Ectodermal cell (in vitro differentiated cells): ENCODE data around the gene TSPAN12.

Experiments used
- H3K27ac ChIP-seq: 2 replicates; pipeline ENCODE4 v1.7.0; 2013; ENCODE audit warnings: mild to moderate bottlenecking, low read depth, low read length; ENCODE audit not compliant: insufficient read depth, poor library complexity, severe bottlenecking
- H3K27me3 ChIP-seq: 2 replicates; pipeline ENCODE4 v1.7.0; 2013; ENCODE audit warnings: mild to moderate bottlenecking, low read length; ENCODE audit not compliant: insufficient read depth, control insufficient read depth, poor library complexity, severe bottlenecking
- H3K36me3 ChIP-seq: one replicate; pipeline ENCODE4 v1.7.0; 2013; ENCODE audit warnings: low read length; ENCODE audit not compliant: control insufficient read depth, insufficient read depth
- H3K4me1 ChIP-seq: one replicate; pipeline ENCODE4 v1.7.0; 2013; ENCODE audit warnings: low read length; ENCODE audit not compliant: control insufficient read depth, insufficient read depth
- H3K4me3 ChIP-seq: 2 replicates; pipeline ENCODE4 v1.7.0; 2013; ENCODE audit warnings: low read depth, low read length, control low read depth; ENCODE audit not compliant: insufficient read depth
- H3K9me3 ChIP-seq: 2 replicates; pipeline ENCODE4 v1.7.0; 2013; ENCODE audit warnings: mild to moderate bottlenecking, low read length, moderate library complexity; ENCODE audit not compliant: control insufficient read depth
- WGBS, 2 experiments: methylation state at CpG; one replicate each; pipeline ENCODE4 v1.1.7; 2013; ENCODE audit warnings: missing lambda C conversion rate in 2 of 2; 5-methylcytosine and 5-hydroxymethylcytosine counted together

TSPAN12 gene

DNA sequence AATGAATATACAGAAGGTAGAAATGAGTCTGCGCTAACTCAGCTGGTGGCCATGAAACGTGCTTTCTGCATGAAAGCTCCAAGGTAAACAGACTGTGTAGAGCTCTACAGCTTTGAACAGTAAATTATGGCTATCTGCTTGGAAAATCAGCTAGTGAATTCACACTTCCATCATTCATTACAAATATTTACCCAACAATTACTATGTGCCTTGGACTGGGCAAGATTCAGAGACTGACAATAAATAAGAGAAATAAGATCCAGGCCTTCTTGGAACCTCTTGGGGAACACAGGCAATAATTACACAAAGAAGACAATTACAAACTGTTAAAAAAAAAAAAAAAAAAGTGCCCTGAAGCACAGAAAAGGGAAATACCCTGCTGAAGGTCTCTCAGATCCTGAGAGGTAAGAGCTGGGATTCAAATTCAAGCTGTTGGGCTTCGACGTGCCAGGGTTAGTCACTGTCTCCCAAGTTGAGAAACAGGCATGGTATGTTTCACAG is 15.8 kb downstream of the TSPAN12 start:
- no peaks in the 10 kb centered on the region for H3K9me3 ChIP-seq
- no peaks in the 10 kb centered on the region for H3K4me1 ChIP-seq
- 63 to 72% methylated on average over 4 of the region's 4 CpGs for WGBS, 2 experiments
- no peaks in the 10 kb centered on the region for H3K27me3 ChIP-seq
- H3K36me3 ChIP-seq = peaks cover 15% of the 10 kb centered on the region
- no peak overlapping the region for H3K27ac ChIP-seq
- H3K4me3 ChIP-seq = no peak overlapping the region

DNA sequence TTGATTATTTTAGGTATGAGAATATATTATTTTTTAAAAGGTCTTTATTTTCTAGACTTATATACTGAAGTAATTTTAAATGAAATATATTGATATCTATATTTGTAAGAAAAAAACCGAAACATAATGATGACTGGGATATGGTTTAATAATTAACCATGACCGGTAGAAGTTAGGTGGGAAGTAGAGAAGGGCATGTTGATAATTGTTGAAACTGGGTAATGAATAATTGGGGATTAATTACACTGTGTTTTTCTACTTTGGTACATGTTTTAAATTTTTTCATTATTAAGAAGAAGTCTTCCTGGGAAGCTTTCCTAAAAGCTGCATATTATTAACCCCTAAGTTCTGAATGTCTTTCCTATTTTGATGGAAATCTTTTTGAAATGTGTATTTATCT is 16.3 kb downstream of the TSPAN12 start:
- WGBS, 2 experiments = 98 to 100% methylated on average over 2 of the region's 2 CpGs
- H3K9me3 ChIP-seq = no peaks in the 10 kb centered on the region
- no peak overlapping the region for H3K4me3 ChIP-seq
- no peaks in the 10 kb centered on the region for H3K4me1 ChIP-seq
- no peaks in the 10 kb centered on the region for H3K27me3 ChIP-seq
- no peak overlapping the region for H3K27ac ChIP-seq
- peaks cover 15% of the 10 kb centered on the region for H3K36me3 ChIP-seq

DNA sequence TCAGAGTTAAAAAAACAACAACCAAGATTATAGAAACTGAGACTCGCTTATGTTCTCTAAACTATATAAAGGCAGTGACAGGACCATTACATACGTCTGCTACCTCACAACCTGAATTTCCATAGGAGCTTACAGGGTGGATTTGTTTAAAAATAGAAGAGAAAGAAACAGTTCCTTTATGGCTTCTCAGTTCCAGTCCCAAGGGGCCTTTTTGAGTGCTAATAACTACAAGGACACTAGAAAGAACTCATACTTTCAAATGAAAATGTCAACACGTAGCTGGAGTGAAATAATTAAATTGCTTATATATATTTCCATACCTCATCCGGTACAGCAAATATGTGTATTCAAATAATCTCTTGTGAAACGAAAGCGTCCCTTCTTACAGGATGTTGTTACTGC is 19.7 kb downstream of the TSPAN12 start:
- Histone ChIP-seq H3K27ac (no peak overlapping the region), H3K4me1 (no peaks in the 10 kb centered on the region), H3K9me3 (no peaks in the 10 kb centered on the region), H3K4me3 (no peak overlapping the region), H3K27me3 (no peaks in the 10 kb centered on the region), H3K36me3 (peaks cover 9% of the 10 kb centered on the region)
- 85% methylated on average over 3 of the region's 6 CpGs; no CpG with 5 or more reads in 1 of the 2 experiments for whole genome bisulfite sequencing, 2 experiments

DNA sequence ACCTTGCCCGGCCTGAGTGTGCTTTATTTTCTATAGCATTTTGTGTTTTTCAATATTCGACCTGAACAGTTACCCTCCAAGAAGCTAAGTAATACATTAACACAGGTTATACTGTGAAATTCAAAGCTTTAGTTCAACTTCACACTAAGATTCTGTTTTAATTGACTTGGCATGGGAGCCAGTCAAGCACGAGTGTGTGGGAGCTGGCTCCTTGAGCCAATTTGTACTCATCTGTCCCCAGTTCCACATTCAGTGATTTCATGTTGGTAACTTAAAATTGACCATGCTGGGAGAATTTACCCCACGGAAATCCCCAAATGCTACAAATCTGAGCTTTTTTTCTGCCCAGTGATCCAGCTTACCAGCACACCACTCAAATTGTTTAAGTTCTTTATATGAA is 20.3 kb downstream of the TSPAN12 start:
- Histone ChIP-seq H3K4me3 (no peak overlapping the region), H3K27me3 (no peaks in the 10 kb centered on the region), H3K36me3 (peaks cover 9% of the 10 kb centered on the region), H3K27ac (no peak overlapping the region), H3K4me1 (no peaks in the 10 kb centered on the region), H3K9me3 (no peaks in the 10 kb centered on the region)
- 85 to 94% methylated on average over 4 of the region's 4 CpGs for WGBS, 2 experiments

DNA sequence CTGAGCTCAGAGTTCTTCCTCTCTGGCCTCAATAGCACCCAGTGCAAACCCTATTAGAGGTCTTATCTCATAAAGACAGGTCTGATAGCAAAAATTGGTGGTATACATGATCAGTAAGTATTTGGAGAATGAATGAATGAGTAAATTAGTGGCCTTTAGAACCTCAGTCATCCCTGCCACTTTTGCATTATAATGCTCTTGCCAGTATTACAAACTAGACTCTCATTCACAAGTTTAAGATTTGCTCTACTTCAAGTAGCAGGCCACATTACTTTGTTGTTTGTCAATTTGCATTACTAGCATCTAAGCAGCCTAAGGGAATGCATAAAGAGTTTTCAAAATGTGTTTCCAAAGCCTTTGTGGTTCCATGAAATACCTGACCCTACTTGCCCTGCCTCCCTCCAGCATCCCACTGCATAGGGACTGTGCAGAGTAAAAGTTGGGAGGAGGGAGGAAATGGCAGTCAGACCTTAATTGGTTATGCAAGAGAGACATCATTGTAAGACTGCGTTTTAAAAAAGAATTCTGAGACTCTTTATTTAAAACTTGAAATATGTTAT is 21.3 kb downstream of the TSPAN12 start:
- Histone ChIP-seq H3K9me3 (no peaks in the 10 kb centered on the region), H3K27ac (no peak overlapping the region), H3K4me3 (no peak overlapping the region), H3K4me1 (no peaks in the 10 kb centered on the region), H3K36me3 (peaks cover 9% of the 10 kb centered on the region), H3K27me3 (no peaks in the 10 kb centered on the region)
- no CpG with 5 or more reads among the region's 1 CpG for WGBS, 2 experiments

DNA sequence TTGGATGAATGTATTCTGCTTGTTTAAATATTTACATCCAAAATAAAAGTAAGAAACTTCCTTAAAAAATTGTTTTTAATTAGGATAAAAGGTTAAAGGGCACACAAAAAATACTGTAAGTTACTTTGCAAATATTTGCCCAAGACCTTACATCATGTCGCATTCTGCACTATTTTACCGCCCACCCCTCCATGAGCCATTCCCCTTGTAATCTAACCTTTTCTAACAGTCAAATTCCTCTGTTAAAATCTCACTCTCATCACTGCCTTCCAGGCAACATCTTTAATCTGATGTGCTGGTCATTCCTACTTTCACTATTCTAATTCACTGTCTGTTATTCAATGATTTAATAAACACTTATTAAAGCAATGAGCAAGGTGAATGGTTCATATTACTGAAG is 23.2 kb downstream of the TSPAN12 start:
- Histone ChIP-seq H3K4me3 (no peak overlapping the region), H3K9me3 (no peaks in the 10 kb centered on the region), H3K27me3 (no peaks in the 10 kb centered on the region), H3K36me3 (peaks cover 12% of the 10 kb centered on the region), H3K27ac (no peak overlapping the region), H3K4me1 (no peaks in the 10 kb centered on the region)
- 88 to 95% methylated on average over 2 of the region's 2 CpGs for WGBS, 2 experiments

DNA sequence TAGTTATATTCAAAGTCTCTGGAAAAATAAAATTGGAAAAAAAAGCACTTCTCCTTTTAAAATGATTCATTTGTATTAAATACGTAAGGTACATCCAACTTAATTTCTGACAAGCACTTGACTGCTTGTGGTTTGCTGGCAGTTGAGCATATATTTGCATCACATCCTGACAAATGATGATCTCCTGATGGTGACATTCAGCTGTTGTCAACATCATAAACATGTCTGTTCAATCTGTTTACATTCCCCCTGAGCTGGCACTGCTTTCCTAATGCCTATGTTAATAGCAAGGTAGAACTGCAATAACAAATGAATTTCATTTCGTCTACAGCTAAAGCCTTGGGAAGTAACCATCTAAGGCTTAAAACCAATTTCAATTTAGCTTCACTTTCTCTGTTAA is 24.4 kb downstream of the TSPAN12 start:
- 76 to 83% methylated on average over 1 to 2 of the region's 2 CpGs for WGBS, 2 experiments
- Histone ChIP-seq H3K9me3 (no peaks in the 10 kb centered on the region), H3K36me3 (peaks cover 11% of the 10 kb centered on the region), H3K4me1 (no peaks in the 10 kb centered on the region), H3K27me3 (no peaks in the 10 kb centered on the region), H3K27ac (no peak overlapping the region), H3K4me3 (no peak overlapping the region)

DNA sequence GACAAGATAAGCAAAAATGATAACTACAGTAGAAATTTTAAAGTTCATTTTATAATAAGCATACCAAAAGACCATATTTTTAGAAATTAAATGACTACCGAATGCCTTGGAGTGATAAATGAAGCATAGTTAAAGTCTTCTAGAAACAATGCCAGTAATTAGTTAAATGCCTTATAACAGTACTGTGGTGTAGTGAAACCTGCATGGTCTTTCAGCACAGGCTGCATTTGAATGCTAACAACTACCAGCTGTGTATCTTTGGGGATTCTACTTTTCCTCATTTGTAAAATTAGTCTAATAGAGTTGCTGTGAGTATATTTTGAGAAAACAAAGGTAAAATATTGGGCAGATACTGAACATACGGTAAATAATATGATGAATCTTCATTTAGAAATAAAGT is 25.1 kb downstream of the TSPAN12 start:
- Histone ChIP-seq H3K27me3 (no peaks in the 10 kb centered on the region), H3K27ac (no peak overlapping the region), H3K4me1 (no peaks in the 10 kb centered on the region), H3K36me3 (peaks cover 7% of the 10 kb centered on the region), H3K9me3 (no peaks in the 10 kb centered on the region), H3K4me3 (no peak overlapping the region)
- 44 to 57% methylated on average over 1 of the region's 2 CpGs for WGBS, 2 experiments

DNA sequence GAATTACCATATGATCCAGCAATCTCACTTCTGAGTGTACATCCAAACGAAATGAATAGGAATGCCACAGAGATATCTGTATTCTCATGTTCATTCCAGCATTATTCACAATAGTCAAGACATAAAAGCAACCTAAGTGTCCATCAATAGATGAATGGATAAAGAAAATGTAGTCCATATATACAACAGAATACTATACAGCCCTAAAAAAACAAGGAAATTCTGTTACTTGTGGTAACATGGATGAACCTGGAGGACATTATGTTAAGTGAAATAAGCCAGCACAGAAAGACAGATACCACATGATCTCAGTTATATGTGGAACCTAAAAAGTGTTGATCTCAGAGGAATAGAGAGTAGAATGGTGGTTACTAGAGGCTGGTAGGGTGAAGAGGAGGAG is 26.7 kb downstream of the TSPAN12 start:
- 86 to 100% methylated on average over 1 of the region's 1 CpG for WGBS, 2 experiments
- Histone ChIP-seq H3K4me3 (no peak overlapping the region), H3K4me1 (no peaks in the 10 kb centered on the region), H3K36me3 (peaks cover 3% of the 10 kb centered on the region), H3K9me3 (no peaks in the 10 kb centered on the region), H3K27me3 (no peaks in the 10 kb centered on the region), H3K27ac (no peak overlapping the region)

DNA sequence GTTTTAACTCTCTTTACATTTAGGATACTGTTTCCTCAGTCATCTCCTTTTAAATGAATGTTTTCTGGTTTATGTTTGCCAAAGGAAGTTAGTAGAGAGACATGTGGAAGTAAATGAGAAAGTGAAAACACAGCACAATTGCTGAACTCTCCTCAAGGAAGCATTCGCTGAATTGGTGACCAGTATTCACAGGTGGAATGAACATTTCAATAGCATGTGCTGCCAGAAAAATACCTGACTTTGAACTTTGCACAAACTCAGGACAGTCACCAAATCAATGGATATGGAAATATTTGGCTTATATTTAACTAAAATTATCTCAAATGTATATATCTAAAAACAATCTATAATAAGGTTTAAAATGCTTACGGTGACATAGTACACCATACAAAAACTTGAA is 28.5 kb downstream of the TSPAN12 start:
- Histone ChIP-seq H3K27me3 (no peaks in the 10 kb centered on the region), H3K9me3 (no peaks in the 10 kb centered on the region), H3K4me1 (no peaks in the 10 kb centered on the region), H3K27ac (no peak overlapping the region), H3K4me3 (no peak overlapping the region), H3K36me3 (peaks cover 3% of the 10 kb centered on the region)
- WGBS, 2 experiments = 86 to 91% methylated on average over 2 of the region's 2 CpGs

DNA sequence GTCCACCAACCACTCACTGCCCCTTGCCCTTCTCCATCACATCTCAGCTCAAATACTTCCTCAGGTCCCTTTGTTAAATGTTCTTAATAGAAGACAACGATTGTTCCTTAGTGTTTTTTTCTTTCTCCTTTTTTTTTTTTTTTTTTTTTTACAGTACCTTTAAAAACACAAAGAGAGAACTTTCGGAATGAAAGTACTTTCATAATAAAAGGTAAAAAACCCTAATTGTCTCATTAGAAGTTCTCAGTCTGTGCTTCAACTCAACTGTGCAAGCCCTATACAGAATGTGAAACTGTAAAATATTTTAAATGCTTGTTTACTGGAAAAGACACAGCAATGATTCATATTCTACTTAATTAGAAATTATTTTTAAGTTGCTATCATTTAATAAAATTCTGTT is 29.4 kb downstream of the TSPAN12 start:
- WGBS, 2 experiments = 89 to 100% methylated on average over 1 of the region's 2 CpGs
- Histone ChIP-seq H3K4me1 (no peaks in the 10 kb centered on the region), H3K9me3 (no peaks in the 10 kb centered on the region), H3K27ac (no peak overlapping the region), H3K4me3 (no peak overlapping the region), H3K27me3 (no peaks in the 10 kb centered on the region), H3K36me3 (peaks cover 3% of the 10 kb centered on the region)
